Caco-2 (cell line): Measurements from ENCODE around the gene RTN1. TPM values are rescaled to one million over a fixed set of nuclear protein-coding genes. Genes with fewer than 3 reads are reported as not detected.

Source experiments
- BruUV-seq: library from RNA; stranded (reverse); fragments of 400-500 nt; replicated peaks from 2 replicates; lab custom pipeline; 2021; lab: Mats Ljungman, UMichigan
- CTCF ChIA-PET: fragments of 300-600 bp; sonication (Branson Sonifier 250); formaldehyde crosslinking; loops from one replicate; lab custom pipeline; 2022; ENCODE audit warnings: antibody characterized with exemption; lab: Charles Lee
- POLR2A ChIA-PET: fragments of 300-600 bp; sonication (Branson Sonifier 250); formaldehyde crosslinking; loops from one replicate; lab custom pipeline; 2022; ENCODE audit warnings: antibody characterized with exemption; lab: Charles Lee
- DNase-seq, 2 experiments: peaks; one replicate each; pipeline versions ENCODE4 v3.0.0 to v3.0.0-alpha.2; 2020 to 2022
- H3K27me3 ChIP-seq: replicated peaks from 2 replicates; pipeline ENCODE4 v1.6.0; 2011; ENCODE audit warnings: low read length; ENCODE audit not compliant: control insufficient read depth, insufficient read depth
- H3K36me3 ChIP-seq: 2 replicates; pipeline ENCODE4 v1.5.1; 2011; ENCODE audit warnings: low read length; ENCODE audit not compliant: control insufficient read depth, insufficient read depth
- H3K4me1 ChIP-seq: fragments of 250-450 bp; sonication (Bioruptor Pico); 2 replicates; pipeline ENCODE4 v1.5.1; 2020; ENCODE audit warnings: mild to moderate bottlenecking
- H3K4me3 ChIP-seq: 2 replicates; pipeline ENCODE4 v1.5.1; 2011; ENCODE audit warnings: low read depth, mild to moderate bottlenecking, control low read depth, low read length
- H3K9me3 ChIP-seq: fragments of 250-450 bp; sonication (Bioruptor Pico); 2 replicates; pipeline ENCODE4 v1.5.1; 2020; ENCODE audit warnings: mild to moderate bottlenecking, moderate library complexity
- H3K27ac Mint-ChIP-seq: one replicate; pipeline ENCODE4 v1.8.0; 2022; ENCODE audit warnings: mixed read lengths; ENCODE audit not compliant: unreplicated experiment
- H3K27me3 Mint-ChIP-seq: one replicate; pipeline ENCODE4 v1.8.0; 2022; ENCODE audit warnings: mixed read lengths; ENCODE audit not compliant: insufficient read depth, unreplicated experiment
- H3K36me3 Mint-ChIP-seq: one replicate; pipeline ENCODE4 v1.8.0; 2022; ENCODE audit warnings: mild to moderate bottlenecking, mixed read lengths; ENCODE audit not compliant: insufficient read depth, unreplicated experiment
- H3K4me1 Mint-ChIP-seq: one replicate; pipeline ENCODE4 v1.8.0; 2022; ENCODE audit warnings: low read depth, mixed read lengths; ENCODE audit not compliant: unreplicated experiment
- H3K4me3 Mint-ChIP-seq: one replicate; pipeline ENCODE4 v1.8.0; 2022; ENCODE audit warnings: mild to moderate bottlenecking, moderate library complexity, mixed read lengths; ENCODE audit not compliant: unreplicated experiment
- H3K9me3 Mint-ChIP-seq: one replicate; pipeline ENCODE4 v1.8.0; 2022; ENCODE audit warnings: mixed read lengths; ENCODE audit not compliant: unreplicated experiment
- CTCF ChIP-seq, 2 experiments: fragments of 200-600 bp in 1 of 2; IDR thresholded peaks; 1 replicate in 1 of 2; 2 replicates in 1 of 2; pipeline versions ENCODE4 v1.5.1 to v1.8.0; 2011 to 2022; ENCODE audit warnings: antibody characterized with exemption in 1 of 2, control low read depth in 1 of 2, inconsistent platforms in 1 of 2, low read depth in 1 of 2, low read length in 1 of 2, mild to moderate bottlenecking in 1 of 2, moderate library complexity in 1 of 2; ENCODE audit not compliant: insufficient read depth in 1 of 2, severe bottlenecking in 1 of 2, unreplicated experiment in 1 of 2
- intact Hi-C: fragments of 100-400 bp; cut with micrococcal nuclease; formaldehyde crosslinking; loops from one replicate; pipeline ENCODE4 v1.10.0; 2022; ENCODE audit not compliant: unreplicated experiment
- total RNA-seq: library from RNA; stranded (reverse); gene quantifications from 2 replicates; pipeline ENCODE4 v1.2.3, GENCODE V29; 2022

The RTN1 gene
- total RNA-seq, 1 experiment from 2014 or later, result 0.25 TPM

GRCh38 chr14:59601056-59601455, 269.5 kb downstream of the RTN1 start:
- ChIA-PET POLR2A (interaction anchor here (1.0 kb wide), 1 partner anchor 648 kb away, joined by 3 read pairs; the partner anchor contains the start of gene PPM1A), CTCF (interaction anchor here (0.8 to 1.2 kb wide), 4 partner anchors 18 to 136 kb away, joined by 4 to 5 read pairs (median 4); partner anchors contain the start of gene GPR135)
- Histone ChIP-seq H3K27me3 (no peaks in the 10 kb centered on the region), H3K9me3 (no peaks in the 10 kb centered on the region), H3K4me3 (no peak overlapping the region), H3K4me1 (peaks cover 17% of the 10 kb centered on the region), H3K36me3 (no peaks in the 10 kb centered on the region)
- H3K9me3 Mint-ChIP-seq, result peaks cover 11% of the 10 kb centered on the region
- peaks cover 10% of the 10 kb centered on the region for H3K4me1 Mint-ChIP-seq
- TF ChIP-seq CTCF (IDR thresholded peaks at IDR 0.05; ENCODE audit: insufficient read depth in 1 of 2, low read depth in 1 of 2, low read length in 1 of 2, severe bottlenecking in 1 of 2, unreplicated experiment in 1 of 2), result no peak
- BruUV-seq, result no TSS peak
- peak overlapping the region; percentile 85 for H3K27ac Mint-ChIP-seq
- peak; percentile 52 to 73 for DNase-seq
- peaks cover 6% of the 10 kb centered on the region for H3K36me3 Mint-ChIP-seq
- no peaks in the 10 kb centered on the region for H3K27me3 Mint-ChIP-seq
- H3K4me3 Mint-ChIP-seq, result peak overlapping the region; percentile 35
- intact Hi-C loops, result loop anchor here (1.0 kb wide), 2 partner anchors 9 to 319 kb away; partner anchors contain the start of gene LRRC9

- no peak for DNase-seq
- Histone ChIP-seq H3K27me3 (no peaks in the 10 kb centered on the region), H3K36me3 (no peaks in the 10 kb centered on the region), H3K4me1 (peaks cover 17% of the 10 kb centered on the region), H3K9me3 (no peaks in the 10 kb centered on the region), H3K4me3 (no peak overlapping the region)
- intact Hi-C loops, result no loop called here
- H3K27me3 Mint-ChIP-seq, result no peaks in the 10 kb centered on the region
- no TSS peak for BruUV-seq
- H3K4me1 Mint-ChIP-seq, result peaks cover 10% of the 10 kb centered on the region
- peaks cover 11% of the 10 kb centered on the region for H3K9me3 Mint-ChIP-seq
- ChIA-PET CTCF (interaction anchor here (1.1 to 1.2 kb wide), 2 partner anchors 30 to 93 kb away, joined by 5 read pairs; no protein-coding TSS in a partner anchor), POLR2A (interaction anchor here (1.0 kb wide), 1 partner anchor 649 kb away, joined by 3 read pairs; the partner anchor contains the start of gene PPM1A)
- no peak for TF ChIP-seq CTCF (IDR thresholded peaks at IDR 0.05; ENCODE audit: insufficient read depth in 1 of 2, low read depth in 1 of 2, low read length in 1 of 2, severe bottlenecking in 1 of 2, unreplicated experiment in 1 of 2)
- peak overlapping the region; percentile 35 for H3K4me3 Mint-ChIP-seq
- peaks cover 6% of the 10 kb centered on the region for H3K36me3 Mint-ChIP-seq
- H3K27ac Mint-ChIP-seq, result peak overlapping the region; percentile 85
These were observed 270.2 kb downstream of the RTN1 start for GRCh38 chr14:59600211-59600945.

- Mint-ChIP-seq H3K9me3 (peaks cover 9% of the 10 kb centered on the region), H3K36me3 (no peaks in the 10 kb centered on the region), H3K4me3 (no peak overlapping the region), H3K27me3 (no peaks in the 10 kb centered on the region), H3K27ac (no peak overlapping the region), H3K4me1 (no peaks in the 10 kb centered on the region)
- no peak for TF ChIP-seq CTCF (IDR thresholded peaks at IDR 0.05; ENCODE audit: insufficient read depth in 1 of 2, low read depth in 1 of 2, low read length in 1 of 2, severe bottlenecking in 1 of 2, unreplicated experiment in 1 of 2)
- H3K4me1 ChIP-seq, result peaks cover under 1% of the 10 kb centered on the region; the same call in 1 of the 2 replicates
- H3K9me3 ChIP-seq, result no peaks in the 10 kb centered on the region
- no peak overlapping the region for H3K4me3 ChIP-seq
- intact Hi-C loops, result no loop called here
- no peaks in the 10 kb centered on the region for H3K36me3 ChIP-seq
- CTCF ChIA-PET, result no interaction called here
- no peak for DNase-seq
- POLR2A ChIA-PET, result no interaction called here
- H3K27me3 ChIP-seq, result no peaks in the 10 kb centered on the region
- no TSS peak for BruUV-seq
These were observed 275.5 kb downstream of the RTN1 start for GRCh38 chr14:59595071-59595470.
